NOMO-1 treated with dmso at 0.1 percent for 144 hours (cell line): ENCODE results near the gene ZMIZ1.
A peak's percentile ranks its signal among the peaks of the same experiment; 100 is the strongest.

Experiments used
- DNase-seq: peaks from one replicate; lab custom pipeline; 2025; ENCODE audit not compliant: unreplicated experiment; lab: John Stamatoyannopoulos, UW

The ZMIZ1 gene

GRCh38 chr10:79315602-79315920 lies 246.8 kb downstream of the ZMIZ1 start:
- DNase-seq, result no peak

GRCh38 chr10:79316671-79317431 lies 248.1 kb downstream of the ZMIZ1 start:
- DNase-seq, result no peak

- no peak for DNase-seq
Measured at GRCh38 chr10:79318369-79318768, 249.6 kb downstream of the ZMIZ1 start.

DNA sequence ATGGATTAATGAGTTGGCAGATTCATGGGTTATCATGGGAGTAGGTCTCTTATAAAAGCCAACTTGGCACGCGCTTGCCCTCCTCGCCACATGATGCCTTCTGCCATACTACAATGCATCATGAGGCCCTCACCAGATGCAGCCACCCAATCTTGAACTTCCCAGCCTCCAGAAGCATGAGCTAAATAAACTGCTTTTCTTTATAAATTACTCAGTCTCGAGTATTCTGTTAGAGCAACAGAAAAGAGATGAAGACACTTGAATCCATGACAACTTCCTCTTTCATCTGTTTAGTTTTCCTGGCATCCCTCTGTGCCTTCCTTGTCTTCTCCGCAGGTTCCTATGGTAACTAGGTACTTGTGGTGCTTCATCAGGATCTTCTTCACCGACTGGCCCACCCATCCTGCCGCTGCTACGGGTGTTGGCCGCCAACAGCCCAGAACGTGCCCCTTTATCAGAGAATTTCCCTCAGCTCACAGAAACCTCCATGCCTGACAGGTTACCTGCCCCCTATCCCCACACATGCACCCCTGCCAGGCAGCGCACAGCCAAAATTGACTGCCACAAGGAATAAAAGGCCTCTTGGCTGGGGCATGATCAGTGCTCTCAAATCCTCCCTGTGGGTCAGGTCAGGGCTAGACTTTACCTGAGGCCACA lies 250.5 kb downstream of the ZMIZ1 start:
- no peak for DNase-seq

DNA sequence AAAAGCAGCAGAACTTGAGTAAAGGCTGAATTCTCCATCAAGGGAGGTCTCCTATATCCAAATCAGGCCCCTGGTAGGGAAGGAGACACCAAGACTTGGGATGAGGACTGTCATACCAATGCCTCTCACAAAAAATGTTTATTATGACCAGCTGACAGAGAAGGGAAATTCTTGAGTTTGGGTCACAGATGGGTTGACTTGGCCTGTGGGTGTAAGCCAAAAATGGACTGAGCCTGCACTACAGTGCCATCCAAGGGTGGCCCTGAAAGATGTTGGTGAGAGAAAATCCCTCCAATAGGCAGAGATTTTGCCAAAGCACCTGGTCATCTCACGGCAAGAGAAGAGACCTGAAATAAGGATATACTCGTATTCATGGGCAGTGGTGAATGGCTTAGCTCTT lies 251.6 kb downstream of the ZMIZ1 start:
- DNase-seq, result no peak

DNA sequence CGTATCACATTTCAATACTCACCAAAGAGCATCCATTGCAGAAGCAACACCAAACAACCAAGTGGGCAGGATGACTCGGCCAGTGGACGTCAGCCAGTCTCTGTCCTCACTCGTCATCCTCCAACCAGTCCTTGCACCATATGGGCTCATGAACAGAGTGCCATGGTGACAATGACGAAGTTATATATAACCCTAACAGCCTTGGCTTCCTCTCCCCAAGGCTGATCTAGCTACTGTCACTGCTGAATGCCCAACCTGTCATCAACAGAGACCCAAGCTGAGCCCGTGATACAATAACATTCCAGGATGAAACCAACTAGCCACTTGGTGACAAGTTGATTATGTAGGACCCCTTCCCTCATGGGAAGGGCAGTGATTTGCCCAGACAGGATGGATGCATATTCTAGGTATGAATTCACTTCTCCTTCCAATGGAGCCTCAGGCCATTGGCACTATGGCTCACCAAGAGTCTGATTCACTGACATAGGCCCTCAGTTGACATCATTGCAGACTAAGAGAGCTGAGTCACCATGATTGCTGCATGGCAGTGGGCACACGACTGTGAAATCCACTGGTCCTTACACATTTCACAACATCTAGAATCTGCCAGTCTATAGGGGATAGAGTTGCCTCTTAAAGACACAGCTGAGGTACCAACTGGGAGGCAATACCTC lies 252.2 kb downstream of the ZMIZ1 start:
- DNase-seq, result peak; percentile 87

DNA sequence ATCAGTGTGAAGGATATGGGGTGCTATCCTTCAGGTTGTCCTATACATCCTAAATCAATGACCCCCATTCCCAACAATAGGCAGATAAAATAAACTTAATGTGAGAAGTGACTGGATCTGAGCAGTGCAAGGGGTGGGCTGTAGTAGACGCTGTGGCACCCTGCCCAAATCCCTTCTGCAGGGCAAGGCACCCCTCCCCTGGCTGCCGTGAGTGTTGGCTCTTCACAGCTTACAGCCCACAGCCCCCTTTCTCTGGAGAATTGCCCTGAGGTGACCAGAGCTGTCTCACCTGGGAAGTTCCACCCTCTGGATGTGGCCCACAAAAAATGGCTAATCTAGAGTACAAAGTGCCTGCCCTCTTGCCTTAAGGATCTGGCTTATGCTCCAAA lies 252.7 kb downstream of the ZMIZ1 start:
- no peak for DNase-seq

GRCh38 chr10:79321951-79322350 lies 253.2 kb downstream of the ZMIZ1 start:
- DNase-seq, result no peak

GRCh38 chr10:79322616-79323543 lies 254.1 kb downstream of the ZMIZ1 start:
- DNase-seq, result peak; percentile 85

DNA sequence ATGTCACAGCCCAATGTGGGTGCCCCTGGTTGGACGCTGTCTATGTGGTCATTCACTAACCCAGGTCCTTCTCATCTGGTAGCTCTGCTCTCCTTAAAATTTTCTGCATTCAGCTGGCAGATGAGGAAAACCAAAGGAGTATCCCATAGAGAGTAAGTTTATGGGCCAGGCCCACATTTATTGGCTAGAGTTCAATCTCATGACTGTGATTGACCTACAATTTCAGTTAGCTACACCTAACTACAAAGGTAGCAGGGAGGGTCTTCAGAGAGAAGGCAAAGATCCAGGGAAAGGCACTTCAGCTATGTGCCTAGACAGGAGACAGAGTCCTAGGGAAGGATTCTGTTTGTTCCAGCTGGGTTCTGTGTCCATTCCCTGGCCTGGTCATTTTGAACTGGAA lies 254.8 kb downstream of the ZMIZ1 start:
- no peak for DNase-seq

GRCh38 chr10:79324032-79324695 lies 255.4 kb downstream of the ZMIZ1 start:
- DNase-seq, result no peak

- no peak for DNase-seq
Measured at GRCh38 chr10:79326361-79327089, 257.8 kb downstream of the ZMIZ1 start.

DNA sequence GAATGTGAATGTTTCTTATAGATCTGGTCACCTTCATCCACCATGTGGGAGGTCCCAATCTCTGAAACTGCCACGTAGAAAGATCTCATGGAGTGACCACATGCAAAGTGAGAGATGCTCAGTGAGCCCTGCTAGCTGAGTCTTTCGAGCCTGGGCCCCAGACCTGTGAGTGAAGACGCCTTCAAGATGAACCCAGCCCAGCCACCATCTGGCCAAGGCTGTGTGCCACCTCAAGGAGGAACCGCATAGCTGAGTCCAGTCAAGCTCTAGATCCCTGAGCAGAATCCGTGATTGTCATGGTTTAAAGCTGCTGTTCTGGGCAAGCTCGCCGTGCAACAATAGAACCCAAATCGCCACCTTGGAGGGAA lies 258.3 kb downstream of the ZMIZ1 start:
- DNase-seq, result no peak

DNA sequence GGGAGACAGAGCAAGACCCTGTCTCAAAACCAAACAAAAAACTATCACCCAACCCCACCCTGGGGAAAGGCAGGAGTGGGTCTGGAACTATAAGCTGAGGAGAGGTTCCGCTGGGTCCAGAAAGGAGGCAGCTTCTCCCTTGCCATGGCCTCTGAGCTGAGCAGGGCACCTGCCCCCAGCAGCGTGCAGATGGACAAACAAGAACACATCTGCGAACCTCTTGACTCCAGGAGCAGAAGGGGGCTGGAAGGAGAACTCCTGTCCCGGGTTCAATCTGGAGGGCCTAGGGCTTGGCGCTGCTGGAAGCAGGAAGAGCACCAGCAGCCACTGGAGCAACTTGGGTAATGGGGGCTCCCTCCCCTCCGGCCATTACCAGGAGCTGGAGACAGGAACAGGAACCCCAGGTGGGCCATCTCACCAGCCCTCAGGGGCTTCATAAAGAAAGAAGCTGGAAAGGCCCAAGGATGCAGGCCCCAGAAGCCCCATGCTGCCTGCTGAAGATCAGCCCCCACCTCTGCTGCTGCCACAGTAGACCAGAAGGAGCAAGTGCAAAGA lies 259.5 kb downstream of the ZMIZ1 start:
- no peak for DNase-seq

- DNase-seq, result no peak
Measured at GRCh38 chr10:79328737-79329504, 260.2 kb downstream of the ZMIZ1 start.

DNA sequence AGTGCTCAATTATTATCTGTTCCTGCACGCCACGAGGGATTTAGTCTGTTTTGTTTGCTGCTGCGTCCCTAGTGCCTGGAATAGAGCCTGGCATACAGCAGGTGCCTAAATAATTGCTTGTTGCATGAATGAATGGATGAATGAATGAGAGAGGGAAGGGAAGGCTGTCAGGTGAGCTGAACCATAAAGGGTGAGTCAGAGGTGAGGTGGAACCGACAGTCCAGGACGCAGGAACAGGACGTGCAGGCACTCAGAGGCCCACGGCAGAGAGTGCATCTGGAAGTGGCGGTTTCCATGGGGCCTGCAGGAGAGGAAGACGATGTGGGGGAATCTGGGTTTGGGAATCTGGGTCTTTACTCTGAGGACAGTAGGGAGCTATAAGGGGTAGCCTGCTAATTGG lies 260.8 kb downstream of the ZMIZ1 start:
- DNase-seq, result no peak

DNA sequence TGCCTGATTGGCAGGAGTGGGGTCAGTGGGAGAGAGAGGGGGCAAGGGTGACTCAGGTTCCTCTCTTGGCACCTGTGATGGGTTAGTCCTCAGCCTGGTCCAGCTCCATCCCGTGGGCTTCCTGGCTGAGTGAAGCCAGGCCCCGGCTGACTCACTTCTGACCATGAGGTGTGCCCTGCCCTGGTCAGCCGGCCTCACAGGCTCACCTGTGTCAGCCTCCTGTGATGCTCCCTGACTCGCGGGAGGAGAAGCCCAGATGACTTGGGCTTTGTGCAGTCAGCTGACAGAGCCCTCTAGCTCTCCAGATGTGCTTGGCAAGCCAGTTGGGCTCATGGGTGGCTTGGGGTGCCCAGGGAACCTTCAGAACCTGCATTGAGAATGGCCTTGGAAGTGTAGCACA lies 262.5 kb downstream of the ZMIZ1 start:
- no peak for DNase-seq

- DNase-seq, result no peak
Measured at GRCh38 chr10:79331709-79332108, 262.9 kb downstream of the ZMIZ1 start.
